NB4 (cell line): ENCODE measurements around the gene PERP.
"Not testable (repeated sequence)": the region's sequence is repeated elsewhere in the genome, so short reads cannot be mapped to it uniquely, and the experiment has no call there.

Experiments used
- DNase-seq: peaks from one replicate; pipeline ENCODE4 v3.0.0; 2010; ENCODE audit warnings: low read depth
- H3K4me3 ChIP-seq: one replicate; pipeline ENCODE4 v1.5.1; 2011; ENCODE audit warnings: mild to moderate bottlenecking, low read depth, low read length, moderate library complexity
- MAX ChIP-seq: IDR thresholded peaks from 2 replicates; pipeline ENCODE4 v1.6.1; 2011; ENCODE audit warnings: low read depth, low read length
- MYC ChIP-seq: IDR thresholded peaks from 2 replicates; pipeline ENCODE4 v1.6.1; 2011; ENCODE audit warnings: low read depth, low read length
- POLR2A ChIP-seq: IDR thresholded peaks from 2 replicates; pipeline ENCODE4 v1.6.1; 2011; ENCODE audit warnings: mild to moderate bottlenecking; ENCODE audit not compliant: insufficient read length; ENCODE audit errors: extremely low read depth
- TF ChIP-seq, protein P1 (sequence below): IDR thresholded peaks from one replicate; pipeline ENCODE4 v1.5.1; 2012; ENCODE audit warnings: low read depth, low read length

Gene PERP

GRCh38 chr6:138128096-138128495 is 20.9 kb upstream of the PERP start:
- no peak for DNase-seq

GRCh38 chr6:138124096-138124495 is 16.9 kb upstream of the PERP start:
- no peak overlapping the region for H3K4me3 ChIP-seq
- TF ChIP-seq MYC = no peak
- TF ChIP-seq, protein P1, sequence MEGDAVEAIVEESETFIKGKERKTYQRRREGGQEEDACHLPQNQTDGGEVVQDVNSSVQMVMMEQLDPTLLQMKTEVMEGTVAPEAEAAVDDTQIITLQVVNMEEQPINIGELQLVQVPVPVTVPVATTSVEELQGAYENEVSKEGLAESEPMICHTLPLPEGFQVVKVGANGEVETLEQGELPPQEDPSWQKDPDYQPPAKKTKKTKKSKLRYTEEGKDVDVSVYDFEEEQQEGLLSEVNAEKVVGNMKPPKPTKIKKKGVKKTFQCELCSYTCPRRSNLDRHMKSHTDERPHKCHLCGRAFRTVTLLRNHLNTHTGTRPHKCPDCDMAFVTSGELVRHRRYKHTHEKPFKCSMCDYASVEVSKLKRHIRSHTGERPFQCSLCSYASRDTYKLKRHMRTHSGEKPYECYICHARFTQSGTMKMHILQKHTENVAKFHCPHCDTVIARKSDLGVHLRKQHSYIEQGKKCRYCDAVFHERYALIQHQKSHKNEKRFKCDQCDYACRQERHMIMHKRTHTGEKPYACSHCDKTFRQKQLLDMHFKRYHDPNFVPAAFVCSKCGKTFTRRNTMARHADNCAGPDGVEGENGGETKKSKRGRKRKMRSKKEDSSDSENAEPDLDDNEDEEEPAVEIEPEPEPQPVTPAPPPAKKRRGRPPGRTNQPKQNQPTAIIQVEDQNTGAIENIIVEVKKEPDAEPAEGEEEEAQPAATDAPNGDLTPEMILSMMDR = no peak
- TF ChIP-seq MAX = no peak
- no peak for TF ChIP-seq POLR2A
- DNase-seq = no peak

More at GRCh38 chr6:138128096-138128495, 20.9 kb upstream of the PERP start:
- no peak for TF ChIP-seq MYC
- TF ChIP-seq MAX = no peak
- TF ChIP-seq POLR2A = no peak
- TF ChIP-seq, protein P1 = no peak
- H3K4me3 ChIP-seq = no peak overlapping the region

GRCh38 chr6:138119976-138120375 is 12.8 kb upstream of the PERP start:
- DNase-seq = no peak
- H3K4me3 ChIP-seq = no peak overlapping the region
- no peak for TF ChIP-seq MAX
- TF ChIP-seq MYC = no peak
- TF ChIP-seq POLR2A = no peak
- TF ChIP-seq, protein P1 = no peak

GRCh38 chr6:138119229-138119628 is 12.0 kb upstream of the PERP start:
- H3K4me3 ChIP-seq, DNase-seq: not testable (repeated sequence)

DNA sequence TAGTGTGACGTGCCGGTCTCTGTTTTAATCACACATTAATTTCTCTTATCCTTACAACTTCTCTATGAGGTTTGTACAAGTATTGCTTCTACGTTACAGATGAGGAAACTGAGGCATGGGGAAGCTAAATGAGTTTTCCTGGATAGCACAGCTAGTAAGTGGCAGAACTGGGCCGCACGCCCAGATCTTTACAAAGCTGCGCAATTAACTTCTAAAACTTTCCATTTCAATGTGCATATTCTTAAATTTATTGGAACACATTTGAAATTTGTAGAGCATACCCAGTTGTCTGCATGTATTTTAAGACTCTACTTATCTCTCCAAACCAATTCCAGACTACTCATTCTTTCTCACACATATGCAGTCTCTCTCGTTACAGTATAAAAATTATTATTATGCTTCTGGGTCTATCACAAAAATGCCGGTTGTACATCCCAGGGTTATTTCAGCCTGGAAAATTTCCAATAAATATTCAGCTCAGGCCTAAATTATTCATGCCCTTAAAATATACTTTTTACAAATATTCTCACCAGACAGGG is 10.2 kb upstream of the PERP start:
- TF ChIP-seq MAX (no peak), POLR2A (no peak), MYC (no peak)
- TF ChIP-seq, protein P1 = no peak
- H3K4me3 ChIP-seq = no peak overlapping the region
- no peak for DNase-seq

- no peak overlapping the region for H3K4me3 ChIP-seq
- DNase-seq = no peak
- TF ChIP-seq MYC (no peak), MAX (no peak), POLR2A (no peak)
- TF ChIP-seq, protein P1 = no peak
Observed at GRCh38 chr6:138116661-138116999, 9.4 kb upstream of the PERP start.
